KMS-11 (cell line): ENCODE measurements around the gene PRKAR2B.

Experiments
- H2AFZ ChIP-seq: fragments of 200-600 bp; sonication (generic); 2 replicates; pipeline ENCODE4 v1.6.1; 2016; ENCODE audit warnings: antibody characterized with exemption, mixed run types, low read depth
- H3K27ac ChIP-seq: fragments of 200-600 bp; sonication (generic); 2 replicates; pipeline ENCODE4 v1.6.1; 2016; ENCODE audit warnings: mild to moderate bottlenecking, mixed run types
- H3K27me3 ChIP-seq: fragments of 200-600 bp; sonication (generic); 2 replicates; pipeline ENCODE4 v1.6.1; 2017; ENCODE audit warnings: mild to moderate bottlenecking, low read depth, mixed run types, moderate library complexity; ENCODE audit not compliant: insufficient read depth
- H3K36me3 ChIP-seq: fragments of 200-600 bp; sonication (generic); 2 replicates; pipeline ENCODE4 v1.6.1; 2017; ENCODE audit warnings: mild to moderate bottlenecking, mixed run types; ENCODE audit not compliant: insufficient read depth
- H3K4me1 ChIP-seq: fragments of 200-600 bp; sonication (generic); 2 replicates; pipeline ENCODE4 v1.6.1; 2016; ENCODE audit warnings: mild to moderate bottlenecking, low read depth, mixed run types; ENCODE audit not compliant: poor library complexity, severe bottlenecking
- H3K4me2 ChIP-seq: fragments of 200-600 bp; sonication (generic); 2 replicates; pipeline ENCODE4 v1.7.0; 2016; ENCODE audit warnings: mild to moderate bottlenecking, mixed run types
- H3K4me3 ChIP-seq: fragments of 200-600 bp; sonication (generic); IDR thresholded peaks from 2 replicates; pipeline ENCODE4 v1.6.1; 2017; ENCODE audit warnings: low read depth, low read length, mixed read lengths; ENCODE audit not compliant: insufficient read depth
- H3K79me2 ChIP-seq: fragments of 200-600 bp; sonication (generic); 2 replicates; pipeline ENCODE4 v1.6.1; 2016; ENCODE audit warnings: low read depth, mixed run types; ENCODE audit not compliant: insufficient read depth
- H3K9ac ChIP-seq: fragments of 200-600 bp; sonication (generic); 2 replicates; pipeline ENCODE4 v1.6.1; 2016; ENCODE audit warnings: mild to moderate bottlenecking, mixed run types
- H4K20me1 ChIP-seq: fragments of 200-600 bp; sonication (generic); 2 replicates; pipeline ENCODE4 v1.6.1; 2016; ENCODE audit warnings: mild to moderate bottlenecking, mixed run types; ENCODE audit not compliant: insufficient read depth
- TF ChIP-seq, protein P1 (sequence below): fragments of 200-600 bp; sonication (generic); conservative IDR thresholded peaks from 2 replicates; pipeline ENCODE4 v1.6.1; 2017; ENCODE audit warnings: low read depth, mild to moderate bottlenecking, antibody characterized with exemption, low read length, moderate library complexity, mixed read lengths

PRKAR2B gene

DNA sequence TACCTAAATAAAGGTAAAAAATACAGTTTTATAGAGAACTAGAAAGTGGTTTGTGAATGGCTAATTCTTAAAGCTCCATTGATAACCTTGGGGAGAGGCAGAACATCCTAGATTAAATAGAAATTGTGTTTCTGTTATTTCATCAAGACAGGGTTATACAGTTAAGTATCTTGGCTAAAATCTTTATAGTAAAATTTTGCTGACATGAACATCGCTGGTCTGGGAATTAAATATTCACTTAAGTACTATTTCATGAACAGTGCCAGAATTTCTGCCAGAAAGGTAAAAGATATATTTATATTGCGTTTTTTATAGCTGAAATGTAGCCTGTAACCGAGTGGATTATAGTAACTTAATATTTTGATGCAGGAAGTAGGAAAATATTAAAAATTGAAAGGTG is 70.6 kb downstream of the PRKAR2B start:
- Histone ChIP-seq H3K4me2 (no peak overlapping the region), H3K4me3 (no peak overlapping the region), H3K79me2 (no peaks in the 10 kb centered on the region), H4K20me1 (no peaks in the 10 kb centered on the region), H3K27me3 (no peaks in the 10 kb centered on the region), H2AFZ (no peak overlapping the region), H3K9ac (no peak overlapping the region), H3K36me3 (no peaks in the 10 kb centered on the region), H3K27ac (no peak overlapping the region), H3K4me1 (no peaks in the 10 kb centered on the region)
- TF ChIP-seq, protein P1, sequence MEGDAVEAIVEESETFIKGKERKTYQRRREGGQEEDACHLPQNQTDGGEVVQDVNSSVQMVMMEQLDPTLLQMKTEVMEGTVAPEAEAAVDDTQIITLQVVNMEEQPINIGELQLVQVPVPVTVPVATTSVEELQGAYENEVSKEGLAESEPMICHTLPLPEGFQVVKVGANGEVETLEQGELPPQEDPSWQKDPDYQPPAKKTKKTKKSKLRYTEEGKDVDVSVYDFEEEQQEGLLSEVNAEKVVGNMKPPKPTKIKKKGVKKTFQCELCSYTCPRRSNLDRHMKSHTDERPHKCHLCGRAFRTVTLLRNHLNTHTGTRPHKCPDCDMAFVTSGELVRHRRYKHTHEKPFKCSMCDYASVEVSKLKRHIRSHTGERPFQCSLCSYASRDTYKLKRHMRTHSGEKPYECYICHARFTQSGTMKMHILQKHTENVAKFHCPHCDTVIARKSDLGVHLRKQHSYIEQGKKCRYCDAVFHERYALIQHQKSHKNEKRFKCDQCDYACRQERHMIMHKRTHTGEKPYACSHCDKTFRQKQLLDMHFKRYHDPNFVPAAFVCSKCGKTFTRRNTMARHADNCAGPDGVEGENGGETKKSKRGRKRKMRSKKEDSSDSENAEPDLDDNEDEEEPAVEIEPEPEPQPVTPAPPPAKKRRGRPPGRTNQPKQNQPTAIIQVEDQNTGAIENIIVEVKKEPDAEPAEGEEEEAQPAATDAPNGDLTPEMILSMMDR: no peak

DNA sequence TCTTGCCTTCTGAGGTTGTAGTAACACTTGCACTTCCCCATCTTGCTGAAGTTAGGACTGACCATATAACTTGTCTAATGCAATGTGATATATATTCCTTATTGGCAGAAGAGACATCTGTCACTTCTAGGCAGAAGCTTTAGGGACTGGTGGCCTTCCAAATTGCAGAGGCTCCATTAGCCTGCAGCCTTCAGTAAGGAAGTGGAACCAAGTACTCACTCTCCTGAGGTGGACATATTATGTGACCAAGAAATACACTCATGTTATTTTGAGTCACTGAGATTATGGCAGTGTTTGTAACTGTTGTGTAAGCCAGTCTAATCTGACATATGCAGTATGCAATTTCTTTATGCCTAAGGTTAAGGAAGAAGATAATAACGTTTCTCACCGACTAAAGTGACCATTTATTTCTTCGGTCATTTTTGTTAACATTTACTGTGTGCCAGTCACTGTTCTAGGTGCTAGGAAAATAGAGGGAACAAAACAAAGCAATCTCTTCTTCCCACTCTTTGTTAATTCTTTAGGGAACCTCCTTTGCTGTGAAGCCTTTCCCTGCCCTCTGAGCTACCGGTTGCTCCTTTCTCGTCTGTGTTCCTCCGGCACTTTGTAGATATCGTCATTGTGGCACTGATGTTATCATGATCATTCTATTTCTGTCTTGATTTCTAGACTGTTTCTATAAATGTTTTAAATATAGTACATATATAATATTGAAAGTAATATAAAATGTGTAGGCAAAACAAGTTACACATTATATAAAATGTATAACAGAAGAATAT is 71.4 kb downstream of the PRKAR2B start:
- Histone ChIP-seq H3K27me3 (no peaks in the 10 kb centered on the region), H3K27ac (no peak overlapping the region), H3K36me3 (no peaks in the 10 kb centered on the region), H3K4me2 (no peak overlapping the region), H3K4me1 (no peaks in the 10 kb centered on the region), H3K9ac (no peak overlapping the region), H3K79me2 (no peaks in the 10 kb centered on the region), H4K20me1 (no peaks in the 10 kb centered on the region), H3K4me3 (no peak overlapping the region), H2AFZ (no peak overlapping the region)
- TF ChIP-seq, protein P1: no peak

DNA sequence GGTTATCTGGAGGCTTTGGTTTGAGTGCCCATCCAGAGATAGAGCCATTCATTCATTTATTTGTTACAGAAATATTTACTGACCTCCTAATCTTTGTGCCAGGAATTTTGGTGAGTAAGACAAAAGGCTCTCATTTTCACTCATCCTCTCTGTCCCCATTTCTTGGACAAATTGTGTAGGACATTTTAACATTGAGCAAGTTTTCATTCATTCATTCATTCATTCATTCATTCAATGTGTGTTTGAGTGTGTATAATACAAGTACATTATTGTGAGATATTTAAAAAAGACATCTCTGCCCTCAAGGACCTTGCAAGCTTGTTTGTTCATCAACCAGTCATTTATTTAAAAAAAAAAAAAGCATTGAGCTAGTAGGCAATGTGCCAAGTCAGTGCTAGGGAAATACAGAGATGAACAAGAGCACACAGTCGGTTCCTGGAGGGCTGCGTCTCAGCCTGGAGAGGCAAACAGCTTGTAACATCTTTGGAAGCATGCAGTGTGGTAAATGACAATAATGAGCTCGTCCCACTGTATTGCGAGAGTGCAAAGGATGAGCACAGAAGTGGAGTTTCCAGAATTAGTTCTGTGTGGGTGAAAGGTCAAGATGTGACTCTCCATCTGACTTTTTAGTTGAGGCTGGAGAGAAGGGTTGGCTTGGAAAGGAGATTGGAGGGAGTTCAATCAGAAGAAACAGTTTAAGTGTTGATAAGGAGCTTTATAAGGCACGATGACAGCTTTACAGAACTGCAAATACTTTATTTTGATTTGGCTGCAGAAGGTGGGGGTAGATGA is 73.8 kb downstream of the PRKAR2B start:
- H3K27me3 ChIP-seq: no peaks in the 10 kb centered on the region
- TF ChIP-seq, protein P1: no peak
- H4K20me1 ChIP-seq: no peaks in the 10 kb centered on the region
- no peaks in the 10 kb centered on the region for H3K4me1 ChIP-seq
- H3K4me2 ChIP-seq: no peak overlapping the region
- no peaks in the 10 kb centered on the region for H3K36me3 ChIP-seq
- no peak overlapping the region for H3K4me3 ChIP-seq
- no peak overlapping the region for H3K27ac ChIP-seq
- H3K79me2 ChIP-seq: no peaks in the 10 kb centered on the region
- no peak overlapping the region for H3K9ac ChIP-seq
- no peak overlapping the region for H2AFZ ChIP-seq

DNA sequence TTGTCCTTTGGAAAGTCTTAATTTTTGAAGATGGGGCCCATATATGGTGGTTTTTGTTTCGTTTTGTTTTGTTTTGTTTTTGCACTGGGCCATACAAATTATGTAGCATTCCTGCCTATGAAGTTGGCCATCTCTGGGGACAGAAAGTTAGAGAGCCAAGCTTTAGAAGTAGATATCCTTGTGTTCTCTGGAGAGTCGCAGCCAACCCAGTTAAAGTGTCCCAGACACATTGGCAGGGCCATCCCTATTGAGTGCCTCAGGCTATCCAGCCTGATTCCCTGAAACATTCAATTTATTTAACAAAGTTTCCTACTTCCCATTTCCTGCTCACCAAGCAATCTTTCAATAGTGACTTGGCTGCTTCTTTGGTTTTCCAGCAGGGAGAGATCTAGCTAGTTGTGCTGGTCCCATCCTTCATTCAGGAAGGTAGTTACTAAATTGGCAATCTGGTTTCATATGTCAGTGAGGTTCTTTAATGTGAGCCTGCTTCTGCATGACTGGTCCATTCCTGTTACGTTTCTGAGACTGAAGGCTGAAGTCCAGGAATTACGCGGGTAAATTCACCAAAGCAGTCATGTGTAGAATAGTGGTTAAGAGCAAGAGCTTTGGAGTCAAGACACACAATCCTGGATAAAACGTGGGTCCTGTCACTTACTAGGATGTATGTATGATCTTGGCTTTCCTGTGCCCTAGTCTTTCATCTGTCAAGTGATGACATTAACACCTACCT is 75.0 kb downstream of the PRKAR2B start:
- Histone ChIP-seq H3K4me2 (no peak overlapping the region), H3K79me2 (no peaks in the 10 kb centered on the region)

More for the DNA sequence above, 75.0 kb downstream of the PRKAR2B start:
- no peaks in the 10 kb centered on the region for H4K20me1 ChIP-seq
- H3K4me1 ChIP-seq: no peaks in the 10 kb centered on the region
- no peak overlapping the region for H3K9ac ChIP-seq
- H3K4me3 ChIP-seq: no peak overlapping the region
- H3K27me3 ChIP-seq: no peaks in the 10 kb centered on the region
- H3K36me3 ChIP-seq: no peaks in the 10 kb centered on the region
- TF ChIP-seq, protein P1: no peak
- no peak overlapping the region for H3K27ac ChIP-seq
- no peak overlapping the region for H2AFZ ChIP-seq
